Right atrium auricular region (tissue), 2 donors: ENCODE data around the gene SLC12A2. TPM values are rescaled to one million over a fixed set of nuclear protein-coding genes. Genes with fewer than 3 reads are reported as not detected.

Experiments
- DNase-seq: peaks from one replicate; pipeline ENCODE4 v3.0.0-alpha.2; 2019; ENCODE audit warnings: low spot score
- H3K27ac ChIP-seq, 2 donors: fragments of 200-600 bp; sonication (generic); 1 replicate in 1 of 2; 2 replicates in 1 of 2; pipeline ENCODE4 v1.5.1; 2016 to 2019
- H3K27me3 ChIP-seq, 2 donors: fragments of 200-600 bp; sonication (generic); one replicate each; pipeline versions ENCODE4 v1.5.1 to v1.6.0; 2017 to 2019
- H3K36me3 ChIP-seq: fragments of 200-600 bp; sonication (generic); one replicate; pipeline ENCODE4 v1.5.1; 2016
- H3K4me1 ChIP-seq, 2 donors: fragments of 200-600 bp; sonication (generic); one replicate each; pipeline versions ENCODE4 v1.5.1 to v1.6.0; 2017 to 2019
- H3K4me3 ChIP-seq, 2 donors: fragments of 200-600 bp; sonication (generic); 1 replicate in 1 of 2; 2 replicates in 1 of 2; pipeline ENCODE4 v1.5.1; 2017 to 2019; ENCODE audit warnings: mild to moderate bottlenecking in 1 of 2, moderate library complexity in 1 of 2
- H3K9me3 ChIP-seq, 2 donors: fragments of 200-600 bp; sonication (generic); one replicate each; pipeline ENCODE4 v1.5.1; 2019
- total RNA-seq, 2 donors: library from RNA; depleted of rRNA; stranded (reverse); fragments of >200 nt; gene quantifications; one replicate each; pipeline ENCODE4 v1.1.0, GENCODE V29; 2016
- TF ChIP-seq, protein P1 (sequence below), 2 donors: fragments of 200-600 bp; sonication (generic); IDR thresholded peaks; one replicate each; pipeline ENCODE4 v1.5.1; 2019; ENCODE audit warnings: antibody characterized with exemption in 2 of 2

SLC12A2 gene
- total RNA-seq, 2 donors from 2014 or later = 9.1 to 17.1 TPM

DNA sequence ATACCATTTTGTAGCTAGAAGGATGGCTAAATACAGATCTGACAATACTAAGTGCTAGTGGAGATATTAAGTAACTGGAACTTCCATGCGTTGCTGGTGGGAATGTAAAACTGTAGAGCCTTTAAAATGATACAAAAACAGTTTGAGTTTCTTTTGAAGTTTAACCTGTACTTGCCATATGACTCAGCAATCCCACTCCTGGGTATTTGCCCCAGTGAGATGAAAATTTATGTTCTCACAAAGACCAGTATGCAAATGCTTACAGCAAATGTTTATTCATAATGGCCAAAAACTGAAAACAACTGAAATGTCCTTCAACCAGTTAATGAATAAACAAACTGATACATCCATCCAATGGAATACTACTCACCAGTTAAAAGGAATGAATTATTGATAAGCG is 137.3 kb downstream of the SLC12A2 start:
- no peak overlapping the region for H3K27ac ChIP-seq
- H3K27me3 ChIP-seq = no peaks in the 10 kb centered on the region
- H3K4me3 ChIP-seq = no peak overlapping the region
- no peak for DNase-seq
- H3K9me3 ChIP-seq = no peaks in the 10 kb centered on the region
- no peaks in the 10 kb centered on the region for H3K36me3 ChIP-seq
- TF ChIP-seq, protein P1, sequence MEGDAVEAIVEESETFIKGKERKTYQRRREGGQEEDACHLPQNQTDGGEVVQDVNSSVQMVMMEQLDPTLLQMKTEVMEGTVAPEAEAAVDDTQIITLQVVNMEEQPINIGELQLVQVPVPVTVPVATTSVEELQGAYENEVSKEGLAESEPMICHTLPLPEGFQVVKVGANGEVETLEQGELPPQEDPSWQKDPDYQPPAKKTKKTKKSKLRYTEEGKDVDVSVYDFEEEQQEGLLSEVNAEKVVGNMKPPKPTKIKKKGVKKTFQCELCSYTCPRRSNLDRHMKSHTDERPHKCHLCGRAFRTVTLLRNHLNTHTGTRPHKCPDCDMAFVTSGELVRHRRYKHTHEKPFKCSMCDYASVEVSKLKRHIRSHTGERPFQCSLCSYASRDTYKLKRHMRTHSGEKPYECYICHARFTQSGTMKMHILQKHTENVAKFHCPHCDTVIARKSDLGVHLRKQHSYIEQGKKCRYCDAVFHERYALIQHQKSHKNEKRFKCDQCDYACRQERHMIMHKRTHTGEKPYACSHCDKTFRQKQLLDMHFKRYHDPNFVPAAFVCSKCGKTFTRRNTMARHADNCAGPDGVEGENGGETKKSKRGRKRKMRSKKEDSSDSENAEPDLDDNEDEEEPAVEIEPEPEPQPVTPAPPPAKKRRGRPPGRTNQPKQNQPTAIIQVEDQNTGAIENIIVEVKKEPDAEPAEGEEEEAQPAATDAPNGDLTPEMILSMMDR (IDR thresholded peaks at IDR 0.05) = no peak
- H3K4me1 ChIP-seq = peaks cover 0 to 16% of the 10 kb centered on the region in 2 donors

DNA sequence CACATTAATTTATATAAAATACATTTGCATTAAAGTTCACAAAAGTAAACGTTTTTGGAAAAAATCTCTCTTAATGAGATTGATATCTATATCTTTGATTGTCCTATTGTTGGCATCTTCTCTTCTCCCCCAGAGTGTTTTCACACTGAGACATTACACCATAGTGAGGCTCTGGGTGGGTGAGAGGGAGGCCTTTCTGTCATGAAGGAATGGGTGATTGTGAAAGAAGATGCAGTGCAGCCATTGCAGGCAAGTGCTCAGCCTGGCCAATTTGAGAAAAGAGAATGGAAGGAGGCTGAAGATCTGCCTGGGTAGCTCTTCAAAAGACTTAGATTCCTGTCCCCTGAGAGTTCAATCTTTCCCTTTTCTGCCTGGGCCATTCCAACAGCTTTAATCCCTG is 140.8 kb downstream of the SLC12A2 start:
- Histone ChIP-seq H3K36me3 (no peaks in the 10 kb centered on the region), H3K9me3 (no peaks in the 10 kb centered on the region), H3K27me3 (no peaks in the 10 kb centered on the region), H3K4me3 (no peak overlapping the region), H3K27ac (no peak overlapping the region), H3K4me1 (no peaks in the 10 kb centered on the region)
- TF ChIP-seq, protein P1 (IDR thresholded peaks at IDR 0.05) = no peak
- no peak for DNase-seq

DNA sequence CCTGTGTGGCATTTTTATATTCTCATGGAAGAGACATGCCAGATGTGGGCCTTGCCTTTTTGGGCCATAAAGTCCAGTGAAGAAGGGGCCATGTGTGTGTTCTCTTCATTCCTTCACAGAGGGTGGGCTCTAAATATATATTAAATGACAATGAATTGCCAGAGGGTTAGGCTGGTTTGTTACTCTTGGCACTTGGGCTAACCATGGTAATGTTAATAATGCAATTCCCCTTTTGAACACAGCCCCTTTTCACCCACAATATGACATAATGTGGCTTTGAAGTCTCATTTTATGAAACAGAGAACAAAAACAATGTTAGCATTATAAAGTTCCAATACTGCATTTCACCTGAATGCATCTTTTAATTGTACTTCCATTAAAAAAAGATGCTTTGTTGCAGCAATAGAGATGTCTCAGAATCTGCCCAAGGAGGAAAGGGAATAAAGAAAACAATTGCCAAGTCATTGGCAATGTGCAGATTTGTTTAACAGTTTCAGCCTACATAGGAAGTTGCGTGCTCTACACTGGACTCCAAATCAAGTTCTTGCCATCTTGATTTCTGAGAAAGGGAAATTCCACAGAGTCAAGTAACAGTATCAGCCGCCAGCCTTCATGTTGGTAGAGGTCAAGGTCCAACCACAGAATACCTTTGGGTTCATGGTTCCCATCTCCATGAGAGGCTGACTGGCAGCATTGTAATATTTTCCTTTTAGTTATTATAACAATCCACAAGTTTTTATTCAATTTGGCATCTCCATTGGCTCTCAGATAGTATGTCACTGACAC is 141.9 kb downstream of the SLC12A2 start:
- Histone ChIP-seq H3K9me3 (no peaks in the 10 kb centered on the region), H3K4me1 (no peaks in the 10 kb centered on the region), H3K27me3 (no peaks in the 10 kb centered on the region), H3K27ac (no peak overlapping the region), H3K4me3 (no peak overlapping the region), H3K36me3 (no peaks in the 10 kb centered on the region)
- TF ChIP-seq, protein P1 (IDR thresholded peaks at IDR 0.05) = no peak
- DNase-seq = no peak

DNA sequence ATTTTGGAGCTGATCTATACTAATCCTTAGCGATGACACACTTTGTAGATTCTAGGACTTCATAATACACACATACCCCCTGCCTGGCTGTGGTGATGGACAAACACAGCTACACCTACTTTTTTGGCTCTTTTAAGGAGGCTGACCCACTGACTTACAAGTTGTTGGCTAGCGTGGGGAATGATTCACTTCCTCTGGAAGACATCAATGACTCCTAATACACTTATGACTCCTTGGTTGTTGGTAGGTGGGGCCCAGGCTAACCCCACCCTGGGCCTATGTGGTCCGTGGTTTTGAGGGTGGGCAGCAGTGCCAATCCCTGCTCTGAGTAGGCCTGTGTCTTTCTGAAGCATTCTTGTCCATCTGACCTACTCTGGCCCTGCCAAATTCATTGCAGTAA is 144.4 kb downstream of the SLC12A2 start:
- no peak overlapping the region for H3K4me3 ChIP-seq
- H3K27me3 ChIP-seq = no peaks in the 10 kb centered on the region
- DNase-seq = no peak
- H3K9me3 ChIP-seq = no peaks in the 10 kb centered on the region
- no peak overlapping the region for H3K27ac ChIP-seq
- TF ChIP-seq, protein P1 (IDR thresholded peaks at IDR 0.05) = no peak
- no peaks in the 10 kb centered on the region for H3K4me1 ChIP-seq
- no peaks in the 10 kb centered on the region for H3K36me3 ChIP-seq

DNA sequence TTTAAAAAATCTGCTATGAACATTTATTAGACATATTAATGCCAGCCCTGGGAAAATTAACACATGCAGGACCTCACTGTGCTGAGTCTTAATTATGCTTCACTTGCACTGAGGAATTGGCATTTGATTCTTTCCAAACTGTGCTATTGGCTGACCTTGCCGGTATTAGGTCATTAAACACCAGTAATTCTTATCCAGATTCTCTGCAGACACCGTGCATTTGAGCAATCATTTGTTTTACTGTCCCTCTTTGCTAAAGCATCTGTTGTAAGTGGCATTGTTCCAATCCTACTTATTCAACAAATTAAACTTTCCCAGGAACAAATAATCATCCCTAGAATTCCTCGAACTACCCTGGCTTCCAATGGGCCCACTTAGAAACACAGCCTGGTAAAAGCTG is 145.0 kb downstream of the SLC12A2 start:
- TF ChIP-seq, protein P1 (IDR thresholded peaks at IDR 0.05) = no peak
- no peaks in the 10 kb centered on the region for H3K4me1 ChIP-seq
- H3K4me3 ChIP-seq = no peak overlapping the region
- no peaks in the 10 kb centered on the region for H3K36me3 ChIP-seq
- no peaks in the 10 kb centered on the region for H3K9me3 ChIP-seq
- H3K27me3 ChIP-seq = no peaks in the 10 kb centered on the region
- no peak for DNase-seq
- no peak overlapping the region for H3K27ac ChIP-seq
